OCI-LY7 (cell line): ENCODE measurements around the gene PGM3. TPM values are rescaled to one million over a fixed set of nuclear protein-coding genes. Genes with fewer than 3 reads are reported as not detected.

Experiments
- BruUV-seq: library from RNA; stranded (reverse); fragments of 400-500 nt; replicated peaks from 2 replicates; lab custom pipeline; 2021; lab: Mats Ljungman, UMichigan
- CTCF ChIA-PET: fragments of 300-600 bp; sonication (Branson Sonifier 250); formaldehyde crosslinking; loops from one replicate; lab custom pipeline; 2022; ENCODE audit warnings: antibody characterized with exemption; ENCODE audit not compliant: unreplicated experiment; lab: Charles Lee
- POLR2A ChIA-PET: fragments of 300-600 bp; sonication (Branson Sonifier 250); formaldehyde crosslinking; loops from one replicate; lab custom pipeline; 2022; ENCODE audit warnings: antibody characterized with exemption; lab: Charles Lee
- DNase-seq: peaks from one replicate; pipeline ENCODE4 v3.0.0-alpha.2; 2015; ENCODE audit warnings: low spot score
- H2AFZ ChIP-seq: fragments of 200-600 bp; sonication (generic), shearing (Covaris generic); 2 replicates; pipeline ENCODE4 v1.6.1; 2014; ENCODE audit warnings: mild to moderate bottlenecking, antibody characterized with exemption, low read length, moderate library complexity
- H3K27ac ChIP-seq: fragments of 200-600 bp; sonication (generic); 2 replicates; pipeline ENCODE4 v1.5.1; 2014; ENCODE audit warnings: mixed run types, low read depth, mild to moderate bottlenecking, moderate library complexity, low read length, inconsistent platforms; ENCODE audit not compliant: poor library complexity, severe bottlenecking
- H3K36me3 ChIP-seq: fragments of 200-600 bp; sonication (generic); 2 replicates; pipeline ENCODE4 v1.6.1; 2014; ENCODE audit warnings: mild to moderate bottlenecking, antibody characterized with exemption, low read length, moderate library complexity, mixed read lengths; ENCODE audit not compliant: insufficient read depth
- H3K4me1 ChIP-seq: fragments of 200-600 bp; sonication (generic); 2 replicates; pipeline ENCODE4 v1.5.1; 2014; ENCODE audit warnings: mild to moderate bottlenecking, low read length; ENCODE audit not compliant: insufficient read depth, poor library complexity, severe bottlenecking
- H3K4me2 ChIP-seq: fragments of 200-600 bp; sonication (generic); 2 replicates; pipeline ENCODE4 v1.6.1; 2014; ENCODE audit warnings: mild to moderate bottlenecking, low read length
- H3K4me3 ChIP-seq: fragments of 200-600 bp; sonication (generic); 2 replicates; pipeline ENCODE4 v1.5.1; 2014; ENCODE audit warnings: mild to moderate bottlenecking, low read depth, low read length; ENCODE audit not compliant: poor library complexity, severe bottlenecking
- H3K79me2 ChIP-seq: fragments of 200-600 bp; sonication (generic); 2 replicates; pipeline ENCODE4 v1.6.1; 2016; ENCODE audit warnings: low read depth, mild to moderate bottlenecking, low read length, moderate library complexity, mixed read lengths; ENCODE audit not compliant: insufficient read depth
- H3K9me2 ChIP-seq: fragments of 200-600 bp; sonication (generic); 2 replicates; pipeline ENCODE4 v1.6.1; 2016; ENCODE audit warnings: mild to moderate bottlenecking, low read length, mixed read lengths; ENCODE audit not compliant: insufficient read depth
- H3K9me3 ChIP-seq: fragments of 200-600 bp; sonication (generic); 2 replicates; pipeline ENCODE4 v1.6.1; 2014; ENCODE audit warnings: mild to moderate bottlenecking, mixed run types, low read length, mixed read lengths
- H4K20me1 ChIP-seq: fragments of 200-600 bp; sonication (generic); 2 replicates; pipeline ENCODE4 v1.6.1; 2014; ENCODE audit warnings: mild to moderate bottlenecking, antibody characterized with exemption, low read length, moderate library complexity, mixed read lengths; ENCODE audit not compliant: insufficient read depth
- EZH2phosphoT487 ChIP-seq: fragments of 200-600 bp; sonication (generic); IDR thresholded peaks from 2 replicates; pipeline ENCODE4 v1.6.1; 2018; ENCODE audit warnings: low read depth, borderline replicate concordance, mild to moderate bottlenecking, mixed run types, antibody characterized with exemption, low read length, moderate library complexity, mixed read lengths
- intact Hi-C: fragments of 100-400 bp; cut with micrococcal nuclease; formaldehyde crosslinking; loops from one replicate; pipeline ENCODE4 v1.10.0; 2022; ENCODE audit not compliant: unreplicated experiment
- total RNA-seq, 2 experiments: library from RNA; depleted of rRNA in 1 of 2; stranded (reverse); fragments of >200 nt in 1 of 2; shearing (Covaris generic) in 1 of 2; gene quantifications; 2 replicates each; pipeline ENCODE4 v1.2.3, GENCODE V29; 2014 to 2022
- TF ChIP-seq, protein P1 (sequence below): fragments of 200-600 bp; sonication (generic); conservative IDR thresholded peaks from 2 replicates; pipeline ENCODE4 v1.5.1; 2014; ENCODE audit warnings: mild to moderate bottlenecking, antibody characterized with exemption, low read length, moderate library complexity, mixed read lengths

PGM3 gene
- total RNA-seq, 2 experiments from 2014 or later = 17.5 to 37.4 TPM

DNA sequence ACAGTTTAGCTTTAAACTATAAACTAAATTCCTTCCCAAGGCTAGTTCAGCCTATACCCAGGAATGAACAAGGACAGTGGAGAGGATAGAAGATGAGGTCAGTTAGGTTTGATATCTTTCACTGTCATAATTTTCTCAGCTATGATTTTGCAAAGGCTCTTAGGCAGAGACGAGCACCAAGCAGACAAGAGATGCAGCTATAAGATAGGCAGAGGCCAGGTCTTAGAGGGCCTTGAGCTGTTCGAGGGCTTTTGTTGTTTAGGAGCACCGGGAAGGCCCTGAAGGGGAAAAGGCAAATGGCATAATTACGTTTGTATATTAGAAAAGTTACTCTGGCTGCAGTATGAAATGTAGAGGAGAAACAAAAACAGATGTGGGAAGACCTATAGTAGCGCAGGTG is 65.8 kb downstream of the PGM3 start:
- peaks cover 92% of the 10 kb centered on the region for H3K36me3 ChIP-seq
- H4K20me1 ChIP-seq = no peaks in the 10 kb centered on the region
- ChIA-PET POLR2A (interaction anchor here (0.8 to 1.6 kb wide), 2 partner anchors 13 to 31 kb away, joined by 3 to 4 read pairs; no protein-coding TSS in a partner anchor), CTCF (no interaction called here)
- no peaks in the 10 kb centered on the region for H3K9me3 ChIP-seq
- no peak for DNase-seq
- no peak overlapping the region for H2AFZ ChIP-seq
- no peak overlapping the region for H3K4me2 ChIP-seq
- no peak overlapping the region for H3K27ac ChIP-seq
- BruUV-seq = no TSS peak
- no peak overlapping the region for H3K4me3 ChIP-seq
- intact Hi-C loops = no loop called here
- H3K79me2 ChIP-seq = no peaks in the 10 kb centered on the region
- no peaks in the 10 kb centered on the region for H3K4me1 ChIP-seq
- TF ChIP-seq EZH2phosphoT487 = no peak
- TF ChIP-seq, protein P1, sequence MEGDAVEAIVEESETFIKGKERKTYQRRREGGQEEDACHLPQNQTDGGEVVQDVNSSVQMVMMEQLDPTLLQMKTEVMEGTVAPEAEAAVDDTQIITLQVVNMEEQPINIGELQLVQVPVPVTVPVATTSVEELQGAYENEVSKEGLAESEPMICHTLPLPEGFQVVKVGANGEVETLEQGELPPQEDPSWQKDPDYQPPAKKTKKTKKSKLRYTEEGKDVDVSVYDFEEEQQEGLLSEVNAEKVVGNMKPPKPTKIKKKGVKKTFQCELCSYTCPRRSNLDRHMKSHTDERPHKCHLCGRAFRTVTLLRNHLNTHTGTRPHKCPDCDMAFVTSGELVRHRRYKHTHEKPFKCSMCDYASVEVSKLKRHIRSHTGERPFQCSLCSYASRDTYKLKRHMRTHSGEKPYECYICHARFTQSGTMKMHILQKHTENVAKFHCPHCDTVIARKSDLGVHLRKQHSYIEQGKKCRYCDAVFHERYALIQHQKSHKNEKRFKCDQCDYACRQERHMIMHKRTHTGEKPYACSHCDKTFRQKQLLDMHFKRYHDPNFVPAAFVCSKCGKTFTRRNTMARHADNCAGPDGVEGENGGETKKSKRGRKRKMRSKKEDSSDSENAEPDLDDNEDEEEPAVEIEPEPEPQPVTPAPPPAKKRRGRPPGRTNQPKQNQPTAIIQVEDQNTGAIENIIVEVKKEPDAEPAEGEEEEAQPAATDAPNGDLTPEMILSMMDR = no peak
- H3K9me2 ChIP-seq = no peaks in the 10 kb centered on the region

DNA sequence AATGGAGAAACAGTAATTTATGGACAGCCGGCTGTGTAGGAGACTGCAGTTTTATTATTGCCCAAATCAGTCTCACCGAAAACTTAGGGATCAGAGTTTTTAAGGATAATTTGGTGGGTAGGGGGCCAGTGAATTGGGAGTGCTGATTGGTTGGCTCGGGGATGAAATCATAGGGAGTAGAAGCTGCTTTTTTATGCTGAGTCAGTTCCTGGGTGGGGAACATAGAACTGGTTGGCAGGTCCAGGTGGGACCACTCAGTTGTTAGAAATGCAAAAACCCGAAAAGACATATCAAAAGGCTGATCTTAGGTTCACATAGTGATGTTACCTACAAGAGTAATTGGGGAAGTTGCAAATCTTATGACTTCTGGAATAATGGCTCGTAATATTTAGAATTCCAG is 66.3 kb downstream of the PGM3 start:
- Histone ChIP-seq H3K79me2 (no peaks in the 10 kb centered on the region), H3K9me3 (no peaks in the 10 kb centered on the region), H3K4me1 (no peaks in the 10 kb centered on the region), H3K36me3 (peaks cover 92% of the 10 kb centered on the region), H3K4me2 (no peak overlapping the region), H4K20me1 (no peaks in the 10 kb centered on the region), H3K27ac (no peak overlapping the region), H3K9me2 (no peaks in the 10 kb centered on the region), H2AFZ (no peak overlapping the region), H3K4me3 (no peak overlapping the region)
- TF ChIP-seq EZH2phosphoT487 = no peak
- TF ChIP-seq, protein P1 = no peak
- BruUV-seq = no TSS peak
- CTCF ChIA-PET = no interaction called here
- POLR2A ChIA-PET = interaction anchor here (0.8 to 1.6 kb wide), 2 partner anchors 13 to 30 kb away, joined by 3 to 4 read pairs; no protein-coding TSS in a partner anchor
- intact Hi-C loops = no loop called here
- no peak for DNase-seq

DNA sequence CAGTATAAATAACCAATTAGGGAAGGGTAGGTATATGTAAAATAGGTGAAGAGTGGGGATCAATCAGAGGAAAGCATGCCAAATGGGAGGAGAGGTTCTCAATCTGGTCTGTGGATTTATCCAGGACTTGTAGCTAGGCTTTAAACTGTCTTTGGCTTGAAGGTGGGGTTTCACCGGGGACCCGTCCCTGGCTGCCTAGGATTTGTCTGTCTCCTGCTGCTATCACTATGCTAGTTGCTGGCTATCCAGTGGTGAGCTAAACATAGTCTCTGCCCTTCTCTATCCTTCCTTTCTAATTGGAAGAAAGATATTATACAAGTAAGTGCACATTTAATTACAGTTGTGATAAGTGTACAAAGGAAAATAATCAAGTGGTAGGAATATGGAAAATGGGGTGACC is 66.8 kb downstream of the PGM3 start:
- Histone ChIP-seq H3K9me2 (no peaks in the 10 kb centered on the region), H3K4me2 (no peak overlapping the region), H3K79me2 (no peaks in the 10 kb centered on the region), H3K4me1 (no peaks in the 10 kb centered on the region), H3K9me3 (no peaks in the 10 kb centered on the region), H3K4me3 (no peak overlapping the region), H3K36me3 (peaks cover 91% of the 10 kb centered on the region), H2AFZ (no peak overlapping the region), H3K27ac (no peak overlapping the region), H4K20me1 (no peaks in the 10 kb centered on the region)
- POLR2A ChIA-PET = interaction anchor here (1.6 kb wide), 1 partner anchor 30 kb away, joined by 3 read pairs; no protein-coding TSS in a partner anchor
- no TSS peak for BruUV-seq
- TF ChIP-seq, protein P1 = no peak
- no peak for TF ChIP-seq EZH2phosphoT487
- intact Hi-C loops = no loop called here
- DNase-seq = no peak
- CTCF ChIA-PET = no interaction called here
